CD8-positive, alpha-beta memory T cell (primary cell): ENCODE results near the gene LHX8. TPM values are rescaled to one million over a fixed set of nuclear protein-coding genes. Genes with fewer than 3 reads are reported as not detected.

Source experiments
- CTCF ChIA-PET: fragments of 350-600 bp; sonication (Branson Sonifier 250); formaldehyde crosslinking; loops from one replicate; lab custom pipeline; 2021; ENCODE audit warnings: antibody characterized with exemption; lab: Charles Lee
- POLR2A ChIA-PET: fragments of 350-600 bp; sonication (Branson Sonifier 250); formaldehyde crosslinking; loops from one replicate; lab custom pipeline; 2021; ENCODE audit warnings: antibody characterized with exemption; lab: Charles Lee
- DNase-seq, 5 donors: peaks; one replicate each; pipeline versions ENCODE4 v3.0.0 to v3.0.0-alpha.2; 2020 to 2022; ENCODE audit warnings: mixed read lengths in 1 of 5
- H3K27ac ChIP-seq: one replicate; pipeline ENCODE4 v1.7.0; 2013; ENCODE audit warnings: low read depth, mild to moderate bottlenecking, low read length, moderate library complexity
- H3K27me3 ChIP-seq: 2 replicates; pipeline ENCODE4 v1.7.0; 2013; ENCODE audit warnings: low read length, mild to moderate bottlenecking; ENCODE audit not compliant: insufficient read depth, poor library complexity, severe bottlenecking
- H3K36me3 ChIP-seq: 2 replicates; pipeline ENCODE4 v1.7.0; 2013; ENCODE audit warnings: mild to moderate bottlenecking, low read length, moderate library complexity; ENCODE audit not compliant: insufficient read depth
- H3K4me1 ChIP-seq: 2 replicates; pipeline ENCODE4 v1.7.0; 2013; ENCODE audit warnings: mild to moderate bottlenecking, low read length, moderate library complexity; ENCODE audit not compliant: insufficient read depth
- H3K4me3 ChIP-seq: 2 replicates; pipeline ENCODE4 v1.7.0; 2013; ENCODE audit warnings: mild to moderate bottlenecking, low read length
- H3K9me3 ChIP-seq: 2 replicates; pipeline ENCODE4 v1.7.0; 2013; ENCODE audit warnings: mild to moderate bottlenecking, low read length
- H3K27ac Mint-ChIP-seq, 8 donors: one replicate each; pipeline ENCODE4 v1.8.0; 2020 to 2021; ENCODE audit warnings: mixed read lengths in 8 of 8, mild to moderate bottlenecking in 6 of 8, inconsistent platforms in 3 of 8, moderate library complexity in 3 of 8
- H3K27me3 Mint-ChIP-seq, 2 donors: one replicate each; pipeline ENCODE4 v1.8.0; 2020 to 2021; ENCODE audit warnings: mixed read lengths in 2 of 2, mild to moderate bottlenecking in 1 of 2, moderate library complexity in 1 of 2
- H3K36me3 Mint-ChIP-seq, 3 donors: one replicate each; pipeline ENCODE4 v1.8.0; 2020 to 2021; ENCODE audit warnings: mixed read lengths in 3 of 3, inconsistent platforms in 1 of 3, mild to moderate bottlenecking in 1 of 3
- H3K4me1 Mint-ChIP-seq, 3 donors: one replicate each; pipeline ENCODE4 v1.8.0; 2020 to 2021; ENCODE audit warnings: mixed read lengths in 3 of 3, inconsistent platforms in 1 of 3, mild to moderate bottlenecking in 1 of 3
- H3K4me3 Mint-ChIP-seq, 7 donors: one replicate each; pipeline ENCODE4 v1.8.0; 2020 to 2021; ENCODE audit warnings: mixed read lengths in 7 of 7, mild to moderate bottlenecking in 6 of 7, moderate library complexity in 4 of 7, inconsistent platforms in 2 of 7
- H3K9me3 Mint-ChIP-seq, 5 donors: one replicate each; pipeline ENCODE4 v1.8.0; 2020 to 2022; ENCODE audit warnings: mixed read lengths in 5 of 5, mild to moderate bottlenecking in 3 of 5, moderate library complexity in 2 of 5, inconsistent platforms in 1 of 5
- polyA plus RNA-seq: library from polyadenylated mRNA; unstranded; fragments of 300-500 nt; fragmentation: Illumina TruSeq; gene quantifications from one replicate; pipeline ENCODE4 v1.2.3, GENCODE V29; 2021
- total RNA-seq, 2 experiments: library from RNA; stranded (reverse); gene quantifications; one replicate each; pipeline ENCODE4 v1.2.3, GENCODE V29; 2021

LHX8 gene
- total and polyA plus RNA-seq, 3 experiments from 2014 or later = not detected

GRCh38 chr1:75130865-75131564 is 3.2 kb upstream of the LHX8 start:
- no peak overlapping the region for H3K27ac ChIP-seq
- H3K4me3 ChIP-seq = no peak overlapping the region
- no peak for DNase-seq
- CTCF ChIA-PET = no interaction called here
- no peaks in the 10 kb centered on the region for H3K4me1 ChIP-seq
- POLR2A ChIA-PET = no interaction called here
- Mint-ChIP-seq H3K36me3 (peaks cover 0 to 5% (median 0%) of the 10 kb centered on the region in 3 donors), H3K4me3 (no peak overlapping the region), H3K27ac (no peak overlapping the region), H3K4me1 (peaks cover 1 to 5% (median 5%) of the 10 kb centered on the region in 3 donors), H3K9me3 (peaks cover 4 to 36% (median 20%) of the 10 kb centered on the region in 5 donors), H3K27me3 (peaks cover 88 to 92% of the 10 kb centered on the region in 2 donors)
- no peaks in the 10 kb centered on the region for H3K36me3 ChIP-seq
- peaks cover 19% of the 10 kb centered on the region for H3K27me3 ChIP-seq
- H3K9me3 ChIP-seq = no peaks in the 10 kb centered on the region

DNA sequence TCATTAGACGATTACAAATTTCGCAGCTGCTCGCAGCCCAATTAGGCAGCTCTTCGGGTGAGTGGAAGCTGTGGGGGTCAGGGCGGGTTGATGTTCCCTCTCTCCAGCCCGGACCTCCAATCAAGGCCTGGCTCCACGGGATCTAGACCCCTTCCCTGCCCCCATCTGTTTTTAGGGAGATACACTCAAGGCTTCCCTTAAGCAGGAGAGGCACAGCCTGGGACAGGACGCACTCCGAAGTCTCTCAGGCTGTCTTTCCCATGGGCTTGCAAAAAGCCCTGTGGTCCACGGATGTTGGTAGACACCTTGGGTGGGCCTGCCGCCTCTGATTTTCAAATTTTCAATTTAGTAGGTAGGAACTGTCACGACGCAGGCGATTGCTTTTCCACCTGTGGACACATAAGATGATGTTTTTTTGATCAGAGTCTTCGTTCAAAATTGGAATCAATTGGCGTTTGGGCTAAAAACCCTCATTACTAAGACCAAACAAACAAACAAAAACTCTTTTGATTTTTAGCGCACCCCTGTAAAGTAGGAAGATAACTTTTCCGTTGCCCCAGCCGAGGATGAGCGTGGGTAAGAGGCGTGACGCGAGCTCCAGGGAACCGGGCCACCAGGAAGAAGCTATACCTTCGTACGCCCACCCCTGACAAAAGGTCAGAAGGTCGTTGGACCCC is 2.5 kb upstream of the LHX8 start:
- ChIA-PET POLR2A (no interaction called here), CTCF (no interaction called here)
- Histone ChIP-seq H3K27me3 (peaks cover 19% of the 10 kb centered on the region), H3K9me3 (no peaks in the 10 kb centered on the region), H3K27ac (no peak overlapping the region), H3K4me1 (no peaks in the 10 kb centered on the region), H3K36me3 (no peaks in the 10 kb centered on the region), H3K4me3 (no peak overlapping the region)
- Mint-ChIP-seq H3K9me3 (peaks cover 4 to 36% (median 20%) of the 10 kb centered on the region in 5 donors), H3K4me3 (no peak overlapping the region), H3K36me3 (peaks cover 0 to 5% (median 0%) of the 10 kb centered on the region in 3 donors), H3K27me3 (peaks cover 89 to 93% of the 10 kb centered on the region in 2 donors), H3K4me1 (peaks cover 1 to 5% (median 5%) of the 10 kb centered on the region in 3 donors), H3K27ac (peak overlapping the region in 1 of 8 donors; percentile 7)
- DNase-seq = no peak

DNA sequence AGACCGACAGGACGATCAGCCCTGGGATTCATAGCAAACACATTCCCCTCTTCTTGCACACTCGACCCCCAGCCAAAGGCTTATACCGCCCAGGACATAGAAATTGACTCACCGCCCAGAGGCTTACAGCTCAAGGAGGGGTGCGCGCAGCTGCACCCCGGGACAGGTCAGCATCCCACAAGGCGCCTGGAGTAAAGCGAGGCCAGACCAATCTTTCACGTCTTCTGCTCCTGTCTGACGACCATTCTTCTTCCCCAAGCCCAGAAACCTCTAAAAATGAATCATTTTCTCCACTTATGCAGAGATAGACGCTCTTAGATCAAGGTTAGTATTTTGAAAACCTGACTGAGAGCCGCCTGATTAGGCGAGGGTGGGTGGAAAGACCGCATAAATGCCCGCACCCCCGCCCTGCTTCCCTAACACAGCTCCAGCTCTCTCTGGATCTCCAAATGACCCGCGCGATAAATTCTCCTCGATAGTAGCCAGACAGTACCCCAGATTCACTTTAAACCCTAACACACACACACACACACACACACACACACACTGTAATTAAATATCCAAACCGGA is 1.9 kb upstream of the LHX8 start:
- POLR2A ChIA-PET = no interaction called here

GRCh38 chr1:75132812-75133619 is 1.2 kb upstream of the LHX8 start:
- no peaks in the 10 kb centered on the region for H3K9me3 ChIP-seq
- CTCF ChIA-PET = no interaction called here

More for the DNA sequence above, 1.9 kb upstream of the LHX8 start:
- H3K4me1 Mint-ChIP-seq = peaks cover 1 to 5% (median 5%) of the 10 kb centered on the region in 3 donors
- H3K9me3 ChIP-seq = no peaks in the 10 kb centered on the region
- peaks cover 18% of the 10 kb centered on the region for H3K27me3 ChIP-seq
- peaks cover 87 to 91% of the 10 kb centered on the region in 2 donors for H3K27me3 Mint-ChIP-seq
- H3K36me3 Mint-ChIP-seq = peaks cover 0 to 5% (median 0%) of the 10 kb centered on the region in 3 donors
- DNase-seq = no peak
- H3K36me3 ChIP-seq = no peaks in the 10 kb centered on the region
- peaks cover 4 to 36% (median 18%) of the 10 kb centered on the region in 5 donors for H3K9me3 Mint-ChIP-seq
- H3K4me3 Mint-ChIP-seq = peak overlapping the region in 1 of 7 donors; percentile 10
- H3K27ac ChIP-seq = no peak overlapping the region
- H3K4me1 ChIP-seq = no peaks in the 10 kb centered on the region
- peak overlapping the region in 1 of 8 donors; percentile 7 for H3K27ac Mint-ChIP-seq
- no peak overlapping the region for H3K4me3 ChIP-seq
- CTCF ChIA-PET = no interaction called here

GRCh38 chr1:75134647-75135572 is 722 bp downstream of the LHX8 start:
- Mint-ChIP-seq H3K36me3 (peaks cover 0 to 3% (median 0%) of the 10 kb centered on the region in 3 donors), H3K4me1 (peaks cover 1 to 5% (median 5%) of the 10 kb centered on the region in 3 donors), H3K9me3 (peaks cover 4 to 37% (median 17%) of the 10 kb centered on the region in 5 donors), H3K27ac (no peak overlapping the region), H3K4me3 (peak overlapping the region in 4 of 7 donors; percentile 19 to 89 (median 28)), H3K27me3 (peaks cover 69 to 83% of the 10 kb centered on the region in 2 donors)
- Histone ChIP-seq H3K4me3 (no peak overlapping the region), H3K27me3 (peaks cover 18% of the 10 kb centered on the region), H3K9me3 (no peaks in the 10 kb centered on the region), H3K36me3 (no peaks in the 10 kb centered on the region), H3K27ac (no peak overlapping the region), H3K4me1 (no peaks in the 10 kb centered on the region)
- CTCF ChIA-PET = no interaction called here
- POLR2A ChIA-PET = no interaction called here
- DNase-seq = no peak

More at GRCh38 chr1:75132812-75133619, 1.2 kb upstream of the LHX8 start:
- DNase-seq = no peak
- H3K27ac Mint-ChIP-seq = peak overlapping the region in 1 of 8 donors; percentile 71
- POLR2A ChIA-PET = no interaction called here
- Histone ChIP-seq H3K36me3 (no peaks in the 10 kb centered on the region), H3K4me1 (no peaks in the 10 kb centered on the region), H3K27me3 (peaks cover 18% of the 10 kb centered on the region), H3K27ac (no peak overlapping the region), H3K4me3 (no peak overlapping the region)
- peaks cover 86 to 91% of the 10 kb centered on the region in 2 donors for H3K27me3 Mint-ChIP-seq
- no peak overlapping the region for H3K4me3 Mint-ChIP-seq
- peaks cover 4 to 36% (median 19%) of the 10 kb centered on the region in 5 donors for H3K9me3 Mint-ChIP-seq
- H3K36me3 Mint-ChIP-seq = peaks cover 0 to 5% (median 0%) of the 10 kb centered on the region in 3 donors
- peaks cover 1 to 5% (median 5%) of the 10 kb centered on the region in 3 donors for H3K4me1 Mint-ChIP-seq

DNA sequence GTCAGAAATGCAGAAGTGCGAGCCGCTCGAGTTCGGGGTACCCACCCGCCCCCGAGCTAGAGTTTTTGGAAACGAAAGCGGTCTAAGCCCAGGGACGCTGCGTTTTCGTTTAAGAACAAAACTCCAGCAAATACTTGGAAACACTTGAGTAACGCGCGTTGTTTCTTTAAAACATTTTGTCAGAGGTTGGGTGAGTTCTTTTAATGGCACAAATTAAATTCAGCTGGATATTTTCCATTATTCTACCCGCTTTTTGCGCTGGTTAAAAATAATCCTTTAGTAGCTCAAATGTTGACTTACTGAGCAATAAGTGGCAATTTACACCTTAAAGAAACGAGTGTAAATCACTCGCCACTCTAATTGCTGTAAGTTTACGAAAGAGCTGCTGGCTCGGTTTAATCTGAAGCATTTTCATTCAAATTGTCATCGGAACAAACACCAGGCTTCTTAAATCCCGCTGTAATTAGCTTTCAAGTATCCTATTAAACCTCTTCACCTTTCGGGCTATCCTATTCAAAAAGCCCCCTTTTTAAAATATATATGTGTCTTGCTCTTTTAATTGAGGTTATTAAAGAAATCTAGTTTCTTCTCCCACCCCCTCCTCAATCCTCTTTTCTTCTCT is 1.5 kb downstream of the LHX8 start:
- Mint-ChIP-seq H3K36me3 (peaks cover 0 to 3% (median 0%) of the 10 kb centered on the region in 3 donors), H3K4me1 (peaks cover 1 to 5% (median 5%) of the 10 kb centered on the region in 3 donors), H3K9me3 (peaks cover 4 to 37% (median 17%) of the 10 kb centered on the region in 5 donors), H3K4me3 (peak overlapping the region in 4 of 7 donors; percentile 19 to 89 (median 28)), H3K27me3 (peaks cover 61 to 79% of the 10 kb centered on the region in 2 donors), H3K27ac (no peak overlapping the region)
- POLR2A ChIA-PET = no interaction called here
- CTCF ChIA-PET = no interaction called here
- Histone ChIP-seq H3K36me3 (no peaks in the 10 kb centered on the region), H3K9me3 (no peaks in the 10 kb centered on the region), H3K27me3 (peaks cover 18% of the 10 kb centered on the region), H3K4me1 (no peaks in the 10 kb centered on the region), H3K4me3 (no peak overlapping the region), H3K27ac (no peak overlapping the region)
- DNase-seq = no peak
